Adipocyte (in vitro differentiated cells): Measurements from ENCODE around the gene ITPR2.

Experiments used
- DNase-seq: peaks from one replicate; pipeline ENCODE4 v3.0.0-alpha.2; 2015; ENCODE audit warnings: low read depth
- H3K27me3 ChIP-seq: replicated peaks from 2 replicates; pipeline ENCODE4 v1.7.0; 2013; ENCODE audit warnings: mild to moderate bottlenecking, low read length, moderate library complexity; ENCODE audit not compliant: control insufficient read depth, insufficient read depth
- H3K36me3 ChIP-seq: 2 replicates; pipeline ENCODE4 v1.7.0; 2013; ENCODE audit warnings: low read length, mild to moderate bottlenecking, moderate library complexity; ENCODE audit not compliant: control insufficient read depth, insufficient read depth, severe bottlenecking
- H3K4me1 ChIP-seq: 2 replicates; pipeline ENCODE4 v1.7.0; 2013; ENCODE audit warnings: mild to moderate bottlenecking, low read length, moderate library complexity; ENCODE audit not compliant: control insufficient read depth, insufficient read depth
- H3K4me3 ChIP-seq: 2 replicates; pipeline ENCODE4 v1.7.0; 2013; ENCODE audit warnings: mild to moderate bottlenecking, low read length, moderate library complexity
- H3K9ac ChIP-seq: 2 replicates; pipeline ENCODE4 v1.7.0; 2013; ENCODE audit warnings: mild to moderate bottlenecking, low read length, moderate library complexity
- H3K9me3 ChIP-seq: 2 replicates; pipeline ENCODE4 v1.7.0; 2013; ENCODE audit warnings: mild to moderate bottlenecking, low read length, moderate library complexity; ENCODE audit not compliant: control insufficient read depth

ITPR2 gene

DNA sequence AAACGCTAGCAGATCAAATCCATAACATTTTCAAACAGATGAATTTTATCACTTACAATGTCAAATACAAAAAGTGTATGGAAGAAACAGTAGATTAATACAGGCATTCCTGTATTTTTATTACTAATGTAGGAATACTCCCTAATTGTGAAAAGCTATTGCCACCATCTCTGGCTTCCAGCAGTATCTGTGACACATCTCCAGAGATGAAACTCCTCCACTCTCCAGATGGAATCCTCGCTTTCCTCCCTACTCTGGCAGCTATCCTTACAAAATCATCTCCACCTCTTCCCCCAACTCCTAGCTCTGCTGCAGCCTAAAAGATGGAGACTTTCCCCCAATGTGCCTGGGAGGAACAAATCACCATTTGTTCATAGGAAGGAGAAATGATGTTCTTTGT is 426.2 kb downstream of the ITPR2 start:
- peaks cover 34% of the 10 kb centered on the region for H3K36me3 ChIP-seq
- no peaks in the 10 kb centered on the region for H3K4me1 ChIP-seq
- no peak overlapping the region for H3K4me3 ChIP-seq
- DNase-seq = no peak
- no peak overlapping the region for H3K9ac ChIP-seq
- no peaks in the 10 kb centered on the region for H3K9me3 ChIP-seq
- no peaks in the 10 kb centered on the region for H3K27me3 ChIP-seq

- Histone ChIP-seq H3K4me1 (no peaks in the 10 kb centered on the region), H3K9ac (no peak overlapping the region), H3K4me3 (no peak overlapping the region), H3K9me3 (no peaks in the 10 kb centered on the region), H3K36me3 (peaks cover 34% of the 10 kb centered on the region), H3K27me3 (no peaks in the 10 kb centered on the region)
- no peak for DNase-seq
These were observed 426.6 kb downstream of the ITPR2 start for GRCh38 chr12:26406391-26406790.

DNA sequence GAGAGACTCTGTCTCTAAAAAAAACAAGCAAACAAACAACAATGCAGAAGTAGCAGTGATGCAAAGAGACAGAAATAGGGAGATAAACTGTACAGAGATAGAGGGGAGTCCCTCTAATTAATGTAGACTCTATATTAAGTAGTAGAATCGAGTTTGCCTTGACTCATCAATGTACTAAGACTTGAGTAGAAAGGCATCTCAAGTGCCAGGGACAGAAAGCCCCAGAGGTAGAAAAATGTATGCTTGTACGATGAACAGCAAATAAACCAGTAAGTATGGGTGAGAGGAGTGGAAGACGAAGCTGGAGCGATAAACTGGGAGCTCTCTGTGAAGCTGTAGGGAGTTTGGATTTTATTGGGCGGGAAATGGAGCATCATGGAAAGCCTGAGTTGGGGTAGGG is 429.4 kb downstream of the ITPR2 start:
- Histone ChIP-seq H3K27me3 (no peaks in the 10 kb centered on the region), H3K4me1 (no peaks in the 10 kb centered on the region), H3K9me3 (no peaks in the 10 kb centered on the region), H3K4me3 (no peak overlapping the region), H3K36me3 (peaks cover 29% of the 10 kb centered on the region), H3K9ac (no peak overlapping the region)
- DNase-seq = no peak

GRCh38 chr12:26402648-26403047 is 430.3 kb downstream of the ITPR2 start:
- DNase-seq = no peak
- no peaks in the 10 kb centered on the region for H3K27me3 ChIP-seq
- H3K36me3 ChIP-seq = peaks cover 27% of the 10 kb centered on the region
- no peak overlapping the region for H3K9ac ChIP-seq
- H3K9me3 ChIP-seq = no peaks in the 10 kb centered on the region
- no peaks in the 10 kb centered on the region for H3K4me1 ChIP-seq
- no peak overlapping the region for H3K4me3 ChIP-seq

GRCh38 chr12:26401874-26402273 is 431.1 kb downstream of the ITPR2 start:
- peaks cover 33% of the 10 kb centered on the region for H3K36me3 ChIP-seq
- H3K27me3 ChIP-seq = no peaks in the 10 kb centered on the region
- H3K9me3 ChIP-seq = no peaks in the 10 kb centered on the region
- no peak overlapping the region for H3K4me3 ChIP-seq
- no peak for DNase-seq
- H3K9ac ChIP-seq = no peak overlapping the region
- H3K4me1 ChIP-seq = no peaks in the 10 kb centered on the region

DNA sequence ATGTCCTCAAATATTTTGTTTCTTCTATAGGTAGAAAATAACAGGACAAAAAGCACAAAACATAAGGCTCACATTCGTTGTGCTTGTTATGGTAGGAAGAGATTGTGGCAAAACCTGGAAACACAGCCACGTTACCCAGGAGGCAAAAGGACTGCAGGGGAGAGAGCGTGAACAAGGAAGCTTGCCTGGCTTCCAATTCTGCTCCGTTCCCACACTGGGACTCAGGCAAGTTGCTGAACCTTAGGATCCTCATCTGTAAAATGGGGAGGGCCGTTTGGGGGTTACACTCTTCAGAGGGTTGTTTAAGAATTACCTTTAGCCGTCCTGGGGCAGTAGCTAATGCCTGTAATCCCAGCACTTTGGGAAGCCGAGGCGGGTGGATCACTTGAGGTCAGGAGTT is 432.4 kb downstream of the ITPR2 start:
- H3K4me1 ChIP-seq = no peaks in the 10 kb centered on the region
- no peaks in the 10 kb centered on the region for H3K9me3 ChIP-seq
- H3K4me3 ChIP-seq = no peak overlapping the region
- no peaks in the 10 kb centered on the region for H3K27me3 ChIP-seq
- H3K36me3 ChIP-seq = peaks cover 44% of the 10 kb centered on the region
- DNase-seq = no peak
- H3K9ac ChIP-seq = no peak overlapping the region

- no peak for DNase-seq
- Histone ChIP-seq H3K27me3 (no peaks in the 10 kb centered on the region), H3K9me3 (no peaks in the 10 kb centered on the region), H3K36me3 (peaks cover 56% of the 10 kb centered on the region), H3K9ac (no peak overlapping the region), H3K4me1 (no peaks in the 10 kb centered on the region), H3K4me3 (no peak overlapping the region)
These were observed 433.6 kb downstream of the ITPR2 start for GRCh38 chr12:26399381-26399780.

- no peak overlapping the region for H3K4me3 ChIP-seq
- H3K9ac ChIP-seq = no peak overlapping the region
- peaks cover 48% of the 10 kb centered on the region for H3K36me3 ChIP-seq
- H3K9me3 ChIP-seq = no peaks in the 10 kb centered on the region
- H3K27me3 ChIP-seq = no peaks in the 10 kb centered on the region
- no peaks in the 10 kb centered on the region for H3K4me1 ChIP-seq
- DNase-seq = no peak
These were observed 436.6 kb downstream of the ITPR2 start for GRCh38 chr12:26396402-26396801.

- no peak overlapping the region for H3K9ac ChIP-seq
- no peak for DNase-seq
- H3K4me1 ChIP-seq = no peaks in the 10 kb centered on the region
- no peak overlapping the region for H3K4me3 ChIP-seq
- H3K9me3 ChIP-seq = no peaks in the 10 kb centered on the region
- no peaks in the 10 kb centered on the region for H3K27me3 ChIP-seq
- H3K36me3 ChIP-seq = peaks cover 22% of the 10 kb centered on the region
These were observed 443.7 kb downstream of the ITPR2 start for GRCh38 chr12:26389343-26389742.

- Histone ChIP-seq H3K4me3 (no peak overlapping the region), H3K36me3 (peaks cover 20% of the 10 kb centered on the region), H3K4me1 (no peaks in the 10 kb centered on the region), H3K9ac (no peak overlapping the region), H3K27me3 (no peaks in the 10 kb centered on the region), H3K9me3 (no peaks in the 10 kb centered on the region)
- DNase-seq = no peak
These were observed 448.5 kb downstream of the ITPR2 start for GRCh38 chr12:26384536-26384935.

- H3K36me3 ChIP-seq = peaks cover 22% of the 10 kb centered on the region
- no peak overlapping the region for H3K9ac ChIP-seq
- DNase-seq = no peak
- no peak overlapping the region for H3K4me3 ChIP-seq
- no peaks in the 10 kb centered on the region for H3K27me3 ChIP-seq
- no peaks in the 10 kb centered on the region for H3K9me3 ChIP-seq
- no peaks in the 10 kb centered on the region for H3K4me1 ChIP-seq
These were observed 450.0 kb downstream of the ITPR2 start for GRCh38 chr12:26383041-26383440.

GRCh38 chr12:26380897-26381296 is 452.1 kb downstream of the ITPR2 start:
- DNase-seq = no peak
- H3K9me3 ChIP-seq = no peaks in the 10 kb centered on the region
- no peak overlapping the region for H3K4me3 ChIP-seq
- H3K36me3 ChIP-seq = peaks cover 8% of the 10 kb centered on the region
- H3K4me1 ChIP-seq = no peaks in the 10 kb centered on the region
- no peak overlapping the region for H3K9ac ChIP-seq
- H3K27me3 ChIP-seq = no peaks in the 10 kb centered on the region
